ENCODE data around the gene SHB. TPM values are rescaled to one million over a fixed set of nuclear protein-coding genes. Genes with fewer than 3 reads are reported as not detected.

Gene SHB
- total RNA-seq, 1 experiment from 2014 or later = 28.7 TPM

DNA sequence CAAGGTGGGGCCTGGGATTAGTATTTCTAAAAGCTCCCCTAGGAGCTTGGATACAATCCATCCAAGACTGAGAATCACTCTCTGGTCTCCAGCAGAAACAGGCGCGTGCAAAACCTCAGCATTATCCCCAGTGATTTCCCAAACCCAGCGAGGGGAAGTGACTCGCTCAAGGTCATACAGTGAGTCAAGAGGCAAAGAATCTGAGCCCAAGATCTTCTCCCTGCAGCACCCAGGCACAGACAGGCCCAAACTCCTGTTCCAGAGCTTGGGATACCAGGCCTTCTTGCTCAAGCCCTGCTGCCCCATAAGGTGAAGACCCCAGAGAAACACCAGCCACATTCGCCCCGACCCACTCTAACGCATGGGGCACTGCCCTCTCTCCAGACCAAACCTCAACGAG, 33.2 kb downstream of the SHB start:
- intact Hi-C loops (cut with micrococcal nuclease) = loop anchor here (5.0 kb wide), 1 partner anchor 84 kb away; no protein-coding TSS in a partner anchor
- H3K27me3 ChIP-seq (ENCODE audit: insufficient read depth, low read length) = no peaks in the 10 kb centered on the region
- H3K9ac ChIP-seq (ENCODE audit: low read length) = peak overlapping the region; percentile 56
- H3K9me2 ChIP-seq (ENCODE audit: insufficient read depth) = no peaks in the 10 kb centered on the region
- H3K4me3 ChIP-seq (replicated peaks in 1 of 2; ENCODE audit: low read depth in 1 of 2, low read length in 2 of 2) = peak overlapping the region in 1 of 2 experiments; percentile 35; a peak in 2 of 4 replicates
- ChIA-PET POLR2A (interaction anchor here (1.2 kb wide), 1 partner anchor 12 kb away, joined by 5 read pairs; no protein-coding TSS in a partner anchor), CTCF (interaction anchor here (1.8 kb wide), 1 partner anchor 122 kb away, joined by 4 read pairs; no protein-coding TSS in a partner anchor), RAD21 (ENCODE audit: low non-redundant PET in 1 of 2, low total read pairs in 2 of 2, uncharacterized antibody in 2 of 2, unreplicated experiment in 2 of 2) (interaction anchor here (1.0 to 1.4 kb wide), 2 partner anchors 9 to 12 kb away, joined by 3 read pairs; no protein-coding TSS in a partner anchor)
- H4K20me1 ChIP-seq (ENCODE audit: insufficient read depth) = no peaks in the 10 kb centered on the region
- no peak overlapping the region for H2AFZ ChIP-seq (ENCODE audit: low read depth, low read length, poor library complexity, severe bottlenecking)
- peaks cover 97% of the 10 kb centered on the region for H3K79me2 ChIP-seq (ENCODE audit: insufficient read depth, low read length)
- H3K9me3 ChIP-seq (ENCODE audit: control insufficient read depth in 1 of 2, insufficient read depth in 1 of 2, low read depth in 1 of 2, low read length in 2 of 2) = no peaks in the 10 kb centered on the region
- ATAC-seq (peak; percentile 71), DNase-seq (ENCODE audit: low read depth, low spot score) (no peak)
- H3K4me1 ChIP-seq (ENCODE audit: control insufficient read depth in 1 of 2, insufficient read depth in 2 of 2, low read length in 2 of 2) = peaks cover 70 to 92% of the 10 kb centered on the region in 2 experiments
- BruUV-seq (replicated peaks) = no TSS peak
- peak overlapping the region; percentile 73 for H3K4me2 ChIP-seq (ENCODE audit: low read length)
- peak overlapping the region; percentile 65 for H3K27ac ChIP-seq (ENCODE audit: low read depth, low read length)
- no peaks in the 10 kb centered on the region for H3K36me3 ChIP-seq (ENCODE audit: control insufficient read depth in 1 of 2, insufficient read depth in 2 of 2, low read length in 2 of 2)
- TF ChIP-seq SIN3A (IDR thresholded peaks at IDR 0.05; ENCODE audit: low read depth) (no peak), EZH2phosphoT487 (IDR thresholded peaks at IDR 0.05; ENCODE audit: borderline replicate concordance) (no peak), EZH2 (IDR thresholded peaks at IDR 0.05) (no peak), ELF1 (IDR thresholded peaks at IDR 0.05; ENCODE audit: borderline replicate concordance, low read depth) (no peak), EGR1 (IDR thresholded peaks at IDR 0.05; ENCODE audit: low read depth) (no peak), SP1 (IDR thresholded peaks at IDR 0.05; ENCODE audit: low read depth) (peak; percentile 72; the same call in 1 of the 2 replicates), CBX3 (IDR thresholded peaks at IDR 0.05; ENCODE audit: low read depth) (peak; percentile 79; the same call in 1 of the 2 replicates), CEBPB (IDR thresholded peaks at IDR 0.05; ENCODE audit: low read depth) (peak; percentile 82), JUND (IDR thresholded peaks at IDR 0.05) (peak; percentile 89), POLR2A (IDR thresholded peaks at IDR 0.05; ENCODE audit: borderline replicate concordance, extremely low read depth, insufficient read depth, insufficient read length) (no peak), TCF7L2 (IDR thresholded peaks at IDR 0.05; ENCODE audit: borderline replicate concordance, extremely low read depth, insufficient read depth, insufficient read length) (no peak), SRF (IDR thresholded peaks at IDR 0.05; ENCODE audit: low read depth) (no peak; the same call in 1 of the 2 replicates), ZFX (IDR thresholded peaks at IDR 0.05) (no peak), ZNF274 (IDR thresholded peaks at IDR 0.05; ENCODE audit: low read depth, low read length) (no peak), YY1 (IDR thresholded peaks at IDR 0.05; ENCODE audit: extremely low read depth, insufficient replicate concordance, low read depth, low read length) (no peak), FOSL1 (IDR thresholded peaks at IDR 0.05; ENCODE audit: low read depth) (peak; percentile 93)
- TF ChIP-seq, protein P1, sequence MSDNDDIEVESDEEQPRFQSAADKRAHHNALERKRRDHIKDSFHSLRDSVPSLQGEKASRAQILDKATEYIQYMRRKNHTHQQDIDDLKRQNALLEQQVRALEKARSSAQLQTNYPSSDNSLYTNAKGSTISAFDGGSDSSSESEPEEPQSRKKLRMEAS (IDR thresholded peaks at IDR 0.05) = peak; percentile 69
- TF ChIP-seq, protein P2, sequence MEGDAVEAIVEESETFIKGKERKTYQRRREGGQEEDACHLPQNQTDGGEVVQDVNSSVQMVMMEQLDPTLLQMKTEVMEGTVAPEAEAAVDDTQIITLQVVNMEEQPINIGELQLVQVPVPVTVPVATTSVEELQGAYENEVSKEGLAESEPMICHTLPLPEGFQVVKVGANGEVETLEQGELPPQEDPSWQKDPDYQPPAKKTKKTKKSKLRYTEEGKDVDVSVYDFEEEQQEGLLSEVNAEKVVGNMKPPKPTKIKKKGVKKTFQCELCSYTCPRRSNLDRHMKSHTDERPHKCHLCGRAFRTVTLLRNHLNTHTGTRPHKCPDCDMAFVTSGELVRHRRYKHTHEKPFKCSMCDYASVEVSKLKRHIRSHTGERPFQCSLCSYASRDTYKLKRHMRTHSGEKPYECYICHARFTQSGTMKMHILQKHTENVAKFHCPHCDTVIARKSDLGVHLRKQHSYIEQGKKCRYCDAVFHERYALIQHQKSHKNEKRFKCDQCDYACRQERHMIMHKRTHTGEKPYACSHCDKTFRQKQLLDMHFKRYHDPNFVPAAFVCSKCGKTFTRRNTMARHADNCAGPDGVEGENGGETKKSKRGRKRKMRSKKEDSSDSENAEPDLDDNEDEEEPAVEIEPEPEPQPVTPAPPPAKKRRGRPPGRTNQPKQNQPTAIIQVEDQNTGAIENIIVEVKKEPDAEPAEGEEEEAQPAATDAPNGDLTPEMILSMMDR (IDR thresholded peaks at IDR 0.05 in 2 of 3, conservative IDR thresholded peaks at IDR 0.05 in 1 of 3; ENCODE audit: borderline replicate concordance in 1 of 3, insufficient read depth in 1 of 3, low read depth in 2 of 3, low read length in 2 of 3) = no peak
- TF ChIP-seq, protein P3, sequence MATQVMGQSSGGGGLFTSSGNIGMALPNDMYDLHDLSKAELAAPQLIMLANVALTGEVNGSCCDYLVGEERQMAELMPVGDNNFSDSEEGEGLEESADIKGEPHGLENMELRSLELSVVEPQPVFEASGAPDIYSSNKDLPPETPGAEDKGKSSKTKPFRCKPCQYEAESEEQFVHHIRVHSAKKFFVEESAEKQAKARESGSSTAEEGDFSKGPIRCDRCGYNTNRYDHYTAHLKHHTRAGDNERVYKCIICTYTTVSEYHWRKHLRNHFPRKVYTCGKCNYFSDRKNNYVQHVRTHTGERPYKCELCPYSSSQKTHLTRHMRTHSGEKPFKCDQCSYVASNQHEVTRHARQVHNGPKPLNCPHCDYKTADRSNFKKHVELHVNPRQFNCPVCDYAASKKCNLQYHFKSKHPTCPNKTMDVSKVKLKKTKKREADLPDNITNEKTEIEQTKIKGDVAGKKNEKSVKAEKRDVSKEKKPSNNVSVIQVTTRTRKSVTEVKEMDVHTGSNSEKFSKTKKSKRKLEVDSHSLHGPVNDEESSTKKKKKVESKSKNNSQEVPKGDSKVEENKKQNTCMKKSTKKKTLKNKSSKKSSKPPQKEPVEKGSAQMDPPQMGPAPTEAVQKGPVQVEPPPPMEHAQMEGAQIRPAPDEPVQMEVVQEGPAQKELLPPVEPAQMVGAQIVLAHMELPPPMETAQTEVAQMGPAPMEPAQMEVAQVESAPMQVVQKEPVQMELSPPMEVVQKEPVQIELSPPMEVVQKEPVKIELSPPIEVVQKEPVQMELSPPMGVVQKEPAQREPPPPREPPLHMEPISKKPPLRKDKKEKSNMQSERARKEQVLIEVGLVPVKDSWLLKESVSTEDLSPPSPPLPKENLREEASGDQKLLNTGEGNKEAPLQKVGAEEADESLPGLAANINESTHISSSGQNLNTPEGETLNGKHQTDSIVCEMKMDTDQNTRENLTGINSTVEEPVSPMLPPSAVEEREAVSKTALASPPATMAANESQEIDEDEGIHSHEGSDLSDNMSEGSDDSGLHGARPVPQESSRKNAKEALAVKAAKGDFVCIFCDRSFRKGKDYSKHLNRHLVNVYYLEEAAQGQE (IDR thresholded peaks at IDR 0.05; ENCODE audit: low read depth) = no peak
- TF ChIP-seq, protein P4, sequence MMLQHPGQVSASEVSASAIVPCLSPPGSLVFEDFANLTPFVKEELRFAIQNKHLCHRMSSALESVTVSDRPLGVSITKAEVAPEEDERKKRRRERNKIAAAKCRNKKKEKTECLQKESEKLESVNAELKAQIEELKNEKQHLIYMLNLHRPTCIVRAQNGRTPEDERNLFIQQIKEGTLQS (IDR thresholded peaks at IDR 0.05) = no peak
- TF ChIP-seq, protein P5, sequence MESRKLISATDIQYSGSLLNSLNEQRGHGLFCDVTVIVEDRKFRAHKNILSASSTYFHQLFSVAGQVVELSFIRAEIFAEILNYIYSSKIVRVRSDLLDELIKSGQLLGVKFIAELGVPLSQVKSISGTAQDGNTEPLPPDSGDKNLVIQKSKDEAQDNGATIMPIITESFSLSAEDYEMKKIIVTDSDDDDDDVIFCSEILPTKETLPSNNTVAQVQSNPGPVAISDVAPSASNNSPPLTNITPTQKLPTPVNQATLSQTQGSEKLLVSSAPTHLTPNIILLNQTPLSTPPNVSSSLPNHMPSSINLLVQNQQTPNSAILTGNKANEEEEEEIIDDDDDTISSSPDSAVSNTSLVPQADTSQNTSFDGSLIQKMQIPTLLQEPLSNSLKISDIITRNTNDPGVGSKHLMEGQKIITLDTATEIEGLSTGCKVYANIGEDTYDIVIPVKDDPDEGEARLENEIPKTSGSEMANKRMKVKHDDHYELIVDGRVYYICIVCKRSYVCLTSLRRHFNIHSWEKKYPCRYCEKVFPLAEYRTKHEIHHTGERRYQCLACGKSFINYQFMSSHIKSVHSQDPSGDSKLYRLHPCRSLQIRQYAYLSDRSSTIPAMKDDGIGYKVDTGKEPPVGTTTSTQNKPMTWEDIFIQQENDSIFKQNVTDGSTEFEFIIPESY (IDR thresholded peaks at IDR 0.05; ENCODE audit: extremely low read depth, insufficient replicate concordance, low read length) = no peak
